ENCODE measurements around the gene ZNF626. TPM values are rescaled to one million over a fixed set of nuclear protein-coding genes. Genes with fewer than 3 reads are reported as not detected.
"Not testable (repeated sequence)": the region's sequence is repeated elsewhere in the genome, so short reads cannot be mapped to it uniquely, and the experiment has no call there.

The ZNF626 gene
- total RNA-seq: 10 to 100 TPM in 2 of 4 donors, 1 to 10 TPM in 2; 8.6 to 12.4 (median 10.6) TPM
- polyA plus RNA-seq: 5.1 TPM
- long read RNA-seq, donor 1, full-length matches to known transcripts: 13 of 17 reads
- long read RNA-seq, donor 1, partial matches to known transcripts: 0 of 17 reads
- long read RNA-seq, donor 1, other reads (novel, unspliced or antisense): 4 of 17 reads
- long read RNA-seq, donor 2, transcript ZNF626-201 (4 exons, 1,123 nt): major isoform, 6 of 8 reads
- long read RNA-seq, donor 2, partial matches to known transcripts: 0 of 8 reads
- long read RNA-seq, donor 2, other reads (novel, unspliced or antisense): 2 of 8 reads
- long read RNA-seq, donor 3, transcript ZNF626-201 (4 exons, 1,123 nt): major isoform, 24 of 34 reads
- long read RNA-seq, donor 3, partial matches to known transcripts: 0 of 34 reads
- long read RNA-seq, donor 3, other reads (novel, unspliced or antisense): 10 of 34 reads
- long read RNA-seq, donor 4, full-length matches to known transcripts: 7 of 10 reads
- long read RNA-seq, donor 4, partial matches to known transcripts: 0 of 10 reads
- long read RNA-seq, donor 4, other reads (novel, unspliced or antisense): 3 of 10 reads

DNA sequence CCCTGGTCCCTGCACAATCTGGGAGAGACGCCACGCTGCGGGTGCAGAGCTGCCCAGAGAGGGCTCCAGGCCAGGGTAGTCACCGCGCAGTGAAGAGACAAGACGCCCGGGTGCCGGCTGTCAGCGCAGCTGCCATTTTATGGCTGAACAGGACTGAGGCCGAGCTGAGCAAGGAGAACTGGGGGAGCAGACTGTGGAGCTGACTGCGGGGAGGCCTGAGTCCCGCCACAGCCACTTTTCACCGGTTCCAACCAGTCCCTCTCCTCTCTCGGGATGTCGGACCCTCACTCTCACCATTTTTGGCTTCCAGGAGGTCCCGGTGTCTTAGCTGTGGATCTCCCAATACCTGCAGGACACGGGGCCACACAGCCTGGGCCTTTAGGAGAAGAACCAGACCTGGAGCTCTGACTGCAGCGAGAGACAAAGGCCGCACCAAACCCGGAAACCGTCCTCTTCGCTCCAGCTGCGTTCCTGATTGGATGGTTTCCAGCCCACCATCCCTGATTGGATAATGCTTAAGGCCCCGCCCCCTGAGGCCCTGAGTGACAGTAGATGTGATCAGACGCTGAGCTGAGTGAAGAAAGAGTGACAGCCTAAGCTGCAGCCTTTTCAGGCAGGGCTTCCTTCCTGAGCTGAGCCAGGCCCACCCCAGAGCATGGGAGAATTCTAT is at the start of gene ZNF626:
TSS of gene ZNF626 (minus strand) at position 422 of the 670 bp plus-strand sequence. CDS start at position 297, 125 bp downstream.
- DNase-seq (peak; percentile 97 to 99 (median 98)), ATAC-seq (peak; percentile 98 to 99)
- peak within 1 kb of the TSS; percentile 91 for H3K4me3 ChIP-seq (ENCODE audit: low read length)
- under 1% methylated on average over 25 of the region's 25 CpGs for WGBS
- H3K9me3 ChIP-seq (ENCODE audit: control insufficient read depth, low read length): no peaks in the 10 kb centered on the region
- peaks cover 6% of the 10 kb centered on the region for H3K4me1 ChIP-seq (ENCODE audit: control insufficient read depth, insufficient read depth, low read length)
- intact Hi-C loops (cut with DNase I): no loop called here
- no peaks in the 10 kb centered on the region for H3K27me3 ChIP-seq (ENCODE audit: control insufficient read depth, insufficient read depth)
- peak within 1 kb of the TSS; percentile 97 for H3K27ac ChIP-seq (ENCODE audit: low read length)

DNA sequence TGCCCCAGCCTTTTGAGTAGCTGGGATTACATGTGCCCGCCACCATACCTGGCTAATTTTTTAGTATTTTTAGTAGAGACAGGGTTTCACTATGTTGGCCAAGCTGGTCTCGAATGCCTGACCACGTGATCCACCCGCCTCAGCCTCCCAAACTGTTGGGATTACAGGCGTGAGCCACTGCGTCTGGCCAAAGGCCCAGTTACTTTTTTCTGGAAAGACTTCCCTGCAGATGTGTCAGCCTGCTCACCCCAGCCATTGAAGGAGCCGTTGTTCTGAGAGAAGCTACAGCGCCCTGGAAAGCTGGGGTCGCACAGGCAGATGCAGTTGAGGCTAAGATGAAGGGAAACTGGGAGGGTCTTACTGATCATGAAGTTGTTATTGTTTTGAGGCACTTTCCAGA is 7.9 kb upstream of the ZNF626 start:
- no peak for ATAC-seq

DNA sequence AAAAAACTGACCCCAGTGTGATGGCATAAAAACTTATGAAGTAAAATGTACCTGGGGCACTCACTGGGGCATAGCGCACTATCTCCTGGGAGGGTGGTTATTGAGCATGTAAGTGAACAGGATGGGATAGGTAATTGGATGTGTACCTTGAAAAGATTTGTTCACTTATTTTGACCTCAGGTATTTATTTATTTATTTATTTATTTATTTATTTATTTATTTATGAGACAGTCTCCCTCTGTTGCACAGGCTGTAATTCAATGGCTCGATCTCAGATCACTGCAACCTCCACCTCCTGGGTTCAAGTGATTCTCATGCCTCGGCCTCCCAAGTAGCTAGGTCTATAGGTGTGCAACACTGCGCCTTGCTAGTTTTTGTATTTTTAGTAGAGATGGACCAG is 5.9 kb upstream of the ZNF626 start:
- WGBS: 98% methylated on average over 4 of the region's 4 CpGs
- H3K9me3 ChIP-seq (ENCODE audit: control insufficient read depth, low read length): peaks cover 2% of the 10 kb centered on the region
- DNase-seq: no peak
- no peaks in the 10 kb centered on the region for H3K27me3 ChIP-seq (ENCODE audit: control insufficient read depth, insufficient read depth)
- no peaks in the 10 kb centered on the region for H3K4me1 ChIP-seq (ENCODE audit: control insufficient read depth, insufficient read depth, low read length)
- H3K4me3 ChIP-seq (ENCODE audit: low read length): no peak overlapping the region
- intact Hi-C loops (cut with DNase I): no loop called here
- no peak overlapping the region for H3K27ac ChIP-seq (ENCODE audit: low read length)
- no peak for ATAC-seq

More for the DNA sequence above, 7.9 kb upstream of the ZNF626 start:
- H3K4me1 ChIP-seq (ENCODE audit: control insufficient read depth, insufficient read depth, low read length): no peaks in the 10 kb centered on the region
- H3K9me3 ChIP-seq (ENCODE audit: control insufficient read depth, low read length): peaks cover 2% of the 10 kb centered on the region
- intact Hi-C loops (cut with DNase I): no loop called here
- peak in 2 of 3 donors; percentile 21 to 41 for DNase-seq
- no peak overlapping the region for H3K4me3 ChIP-seq (ENCODE audit: low read length)
- no peak overlapping the region for H3K27ac ChIP-seq (ENCODE audit: low read length)
- 84% methylated on average over 9 of the region's 9 CpGs for WGBS
- H3K27me3 ChIP-seq (ENCODE audit: control insufficient read depth, insufficient read depth): no peaks in the 10 kb centered on the region

DNA sequence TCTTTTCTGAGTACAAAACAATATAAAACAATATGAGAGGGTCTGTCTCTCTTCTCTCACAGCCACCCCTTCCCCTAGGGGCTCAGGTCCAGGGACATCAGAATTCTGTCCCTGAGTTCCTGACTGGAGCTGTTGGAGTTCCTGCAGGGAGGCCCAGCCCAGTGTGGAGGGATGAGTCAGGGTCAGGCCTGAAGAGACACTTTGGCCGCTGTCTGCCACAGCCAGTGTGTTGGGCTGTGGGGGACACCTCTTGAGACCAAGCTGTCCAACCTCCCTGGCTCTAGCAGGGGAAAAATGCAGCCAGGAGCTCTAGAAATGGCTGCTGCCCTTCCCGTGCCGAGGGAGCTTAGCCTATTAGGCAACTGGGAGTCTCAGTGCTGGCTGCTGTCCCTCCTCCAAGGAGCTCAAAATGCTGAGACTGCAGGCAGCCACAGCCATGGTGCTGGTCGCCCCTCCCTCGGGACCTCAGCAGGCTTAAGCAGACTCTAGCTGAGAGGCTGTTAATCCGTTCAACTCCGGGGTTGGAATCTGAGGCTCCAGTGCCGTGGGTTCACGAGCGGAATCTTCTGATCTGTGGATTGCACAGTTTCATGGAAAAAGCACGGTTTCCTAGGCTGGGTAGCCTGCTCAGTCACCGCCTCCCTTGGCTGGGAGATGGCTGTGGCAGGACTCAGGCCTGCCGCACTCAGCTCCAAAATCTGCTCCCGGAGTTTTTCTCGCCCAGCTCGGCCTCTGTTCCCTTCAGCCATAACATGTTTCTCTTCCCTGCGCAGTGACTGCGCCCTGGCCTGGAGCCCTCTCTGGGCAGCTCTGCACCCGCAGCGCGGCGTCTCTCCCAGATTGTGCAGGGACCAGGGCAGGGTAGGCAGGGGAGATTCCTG is 3.8 kb upstream of the ZNF626 start:
- DNase-seq (peak; percentile 61 to 85 (median 82)), ATAC-seq (peak; percentile 50 to 74)
- WGBS: 40% methylated on average over 22 of the region's 22 CpGs
- peak overlapping the region; percentile 7 for H3K4me3 ChIP-seq (ENCODE audit: low read length)
- H3K4me1 ChIP-seq (ENCODE audit: control insufficient read depth, insufficient read depth, low read length): peaks cover 4% of the 10 kb centered on the region
- H3K9me3 ChIP-seq (ENCODE audit: control insufficient read depth, low read length): no peaks in the 10 kb centered on the region
- H3K27ac ChIP-seq (ENCODE audit: low read length): peak overlapping the region; percentile 48
- intact Hi-C loops (cut with DNase I): no loop called here
- no peaks in the 10 kb centered on the region for H3K27me3 ChIP-seq (ENCODE audit: control insufficient read depth, insufficient read depth)

DNA sequence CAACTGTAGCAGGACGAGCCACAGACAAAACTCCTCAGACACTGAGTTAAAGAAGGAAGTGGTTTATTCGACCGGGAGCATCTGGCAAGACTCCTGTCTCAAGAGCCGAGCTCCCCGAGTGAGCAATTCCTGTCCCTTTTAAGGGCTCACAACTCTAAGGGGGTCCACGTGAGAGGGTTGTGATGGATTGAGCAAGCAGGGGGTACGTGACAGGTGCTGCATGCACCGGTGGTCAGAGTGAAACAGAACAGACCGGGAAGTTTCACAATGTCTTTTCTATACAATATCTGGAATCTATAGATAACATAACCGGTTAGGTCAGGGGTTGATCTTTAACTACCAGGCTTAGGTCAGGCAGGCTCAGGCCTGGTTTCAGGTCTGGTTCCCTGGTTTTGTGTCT is 3.1 kb upstream of the ZNF626 start:
- H3K27ac ChIP-seq (ENCODE audit: low read length); intact Hi-C loops (cut with DNase I); H3K4me3 ChIP-seq (ENCODE audit: low read length); H3K4me1 ChIP-seq (ENCODE audit: control insufficient read depth, insufficient read depth, low read length); H3K27me3 ChIP-seq (ENCODE audit: control insufficient read depth, insufficient read depth); H3K9me3 ChIP-seq (ENCODE audit: control insufficient read depth, low read length); DNase-seq; ATAC-seq: not testable (repeated sequence)
- WGBS: 73% methylated on average over 10 of the region's 10 CpGs

DNA sequence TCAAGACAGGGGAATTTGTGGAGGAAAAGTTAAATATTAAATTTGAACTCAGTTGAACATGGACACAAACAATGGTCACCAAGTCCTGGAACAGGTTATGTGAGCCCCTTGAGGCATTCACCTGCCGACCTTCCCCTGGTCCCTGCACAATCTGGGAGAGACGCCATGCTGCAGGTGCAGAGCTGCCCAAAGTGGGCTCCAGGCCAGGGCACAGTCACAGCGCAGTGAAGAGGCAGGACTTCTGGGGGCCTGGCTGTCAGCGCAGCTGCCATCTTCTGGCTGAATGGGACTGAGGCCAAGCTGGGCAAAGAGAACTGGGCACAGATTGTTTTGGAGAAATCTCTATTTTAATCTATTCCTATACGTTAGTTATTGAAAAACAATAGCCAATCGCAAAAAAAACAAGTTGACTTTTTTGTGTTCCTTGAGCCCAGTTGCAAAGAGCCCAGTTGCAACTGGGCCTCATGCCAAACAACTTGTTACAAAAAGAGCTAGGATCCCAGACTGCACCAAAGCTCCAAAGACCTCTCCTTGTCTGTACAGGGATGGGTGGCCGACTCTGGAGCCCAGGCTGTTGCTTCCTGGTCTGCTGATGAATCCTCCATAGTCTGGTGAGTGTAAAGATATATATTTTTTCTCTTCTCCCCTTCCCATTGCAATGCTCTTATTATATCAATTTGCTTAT is 1.2 kb upstream of the ZNF626 start:
- no peak overlapping the region for H3K27ac ChIP-seq (ENCODE audit: low read length)
- peaks cover 6% of the 10 kb centered on the region for H3K4me1 ChIP-seq (ENCODE audit: control insufficient read depth, insufficient read depth, low read length)
- intact Hi-C loops (cut with DNase I): no loop called here
- H3K4me3 ChIP-seq (ENCODE audit: low read length): no peak overlapping the region
- DNase-seq (peak in 2 of 3 donors; percentile 12 to 52), ATAC-seq (no peak)
- no peaks in the 10 kb centered on the region for H3K27me3 ChIP-seq (ENCODE audit: control insufficient read depth, insufficient read depth)
- H3K9me3 ChIP-seq (ENCODE audit: control insufficient read depth, low read length): no peaks in the 10 kb centered on the region
- 94% methylated on average over 7 of the region's 7 CpGs for WGBS

DNA sequence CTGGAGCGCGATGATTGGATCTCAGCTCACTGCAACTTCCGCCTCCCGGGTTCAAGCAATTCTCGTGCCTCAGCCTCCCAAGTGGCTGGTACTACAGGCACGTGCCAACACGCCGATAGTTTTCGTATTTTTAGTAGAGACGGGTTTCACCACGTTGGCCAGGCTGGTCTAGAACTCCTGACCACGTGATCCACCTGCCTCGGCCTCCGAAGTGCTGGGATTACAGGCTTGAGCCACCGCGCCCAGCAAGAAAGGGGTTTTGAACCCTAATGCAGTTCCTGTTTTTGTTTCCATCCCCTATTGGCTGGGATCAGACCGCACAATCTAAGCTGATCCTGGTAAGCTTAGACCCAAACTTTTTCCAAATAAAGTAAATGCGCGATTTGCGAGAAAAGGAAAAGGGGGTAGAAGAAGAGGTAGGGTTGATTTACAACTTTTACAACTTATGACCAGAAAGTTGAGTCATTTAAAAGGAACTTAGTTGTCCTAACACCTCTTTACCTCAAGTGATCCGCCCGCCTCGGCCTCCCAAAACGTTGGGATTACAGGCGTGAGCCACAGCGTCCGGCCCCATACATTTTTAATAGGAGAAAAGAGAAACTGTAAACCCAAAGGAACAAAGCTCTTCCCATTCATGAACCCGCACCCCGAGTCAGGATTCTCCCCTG is 764 bp downstream of the ZNF626 start:
- WGBS: 22% methylated on average over 29 of the region's 29 CpGs
- Histone ChIP-seq H3K27me3 (ENCODE audit: control insufficient read depth, insufficient read depth) (no peaks in the 10 kb centered on the region), H3K9me3 (ENCODE audit: control insufficient read depth, low read length) (no peaks in the 10 kb centered on the region), H3K4me3 (ENCODE audit: low read length) (peak overlapping the region; percentile 91), H3K4me1 (ENCODE audit: control insufficient read depth, insufficient read depth, low read length) (peaks cover 6% of the 10 kb centered on the region), H3K27ac (ENCODE audit: low read length) (peak overlapping the region; percentile 97)
- DNase-seq (peak in 2 of 3 donors; percentile 11 to 37), ATAC-seq (no peak)
- intact Hi-C loops (cut with DNase I): no loop called here

DNA sequence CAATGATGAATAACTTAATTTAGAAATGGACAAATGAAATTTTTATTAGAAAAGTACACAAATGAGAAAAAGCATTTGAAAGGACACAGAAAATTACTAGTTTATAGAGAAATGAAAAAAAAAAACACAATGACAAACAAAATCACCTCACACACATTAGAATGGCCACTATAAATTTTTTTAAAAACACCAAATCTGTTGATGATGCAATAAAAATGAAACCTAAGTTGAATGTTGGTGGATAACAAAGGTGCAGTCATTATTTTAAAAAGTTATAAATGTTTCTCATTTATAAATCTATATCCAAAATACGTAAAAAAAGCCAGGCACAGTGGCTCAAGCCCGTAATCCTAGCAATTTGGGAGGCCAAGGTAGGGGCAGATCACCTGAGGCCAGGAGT is 20.8 kb downstream of the ZNF626 start:
- H3K27ac ChIP-seq (ENCODE audit: low read length): no peak overlapping the region
- no peak for ATAC-seq
- DNase-seq: peak in 1 of 3 donors; percentile 5
- intact Hi-C loops (cut with DNase I): no loop called here
- peaks cover 8% of the 10 kb centered on the region for H3K9me3 ChIP-seq (ENCODE audit: control insufficient read depth, low read length)
- WGBS: 98% methylated on average over 2 of the region's 2 CpGs
- H3K4me1 ChIP-seq (ENCODE audit: control insufficient read depth, insufficient read depth, low read length): no peaks in the 10 kb centered on the region
- H3K4me3 ChIP-seq (ENCODE audit: low read length): no peak overlapping the region
- H3K27me3 ChIP-seq (ENCODE audit: control insufficient read depth, insufficient read depth): no peaks in the 10 kb centered on the region

DNA sequence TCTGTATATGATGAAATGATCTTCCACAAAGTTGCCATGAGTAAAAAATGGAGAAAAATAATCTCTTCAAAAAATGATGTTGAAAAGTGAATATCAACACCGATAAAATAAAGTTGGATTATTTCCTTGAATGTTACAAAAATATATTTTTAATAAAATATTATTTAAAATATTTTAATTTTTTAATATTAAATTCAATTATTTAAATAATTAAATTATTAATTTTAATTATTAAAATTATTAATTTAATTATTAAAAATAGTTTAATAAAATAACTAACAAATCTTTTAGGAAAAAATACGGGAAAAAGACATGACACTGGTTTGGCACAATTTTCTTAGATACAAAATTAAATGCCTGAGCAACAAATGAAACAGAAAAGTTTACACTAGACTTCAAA is 21.3 kb downstream of the ZNF626 start:
- peaks cover 8% of the 10 kb centered on the region for H3K9me3 ChIP-seq (ENCODE audit: control insufficient read depth, low read length)
- WGBS: 98% methylated on average over 2 of the region's 2 CpGs
- intact Hi-C loops (cut with DNase I): no loop called here
- H3K4me3 ChIP-seq (ENCODE audit: low read length): no peak overlapping the region
- ATAC-seq (no peak), DNase-seq (no peak)
- H3K4me1 ChIP-seq (ENCODE audit: control insufficient read depth, insufficient read depth, low read length): no peaks in the 10 kb centered on the region
- no peak overlapping the region for H3K27ac ChIP-seq (ENCODE audit: low read length)
- H3K27me3 ChIP-seq (ENCODE audit: control insufficient read depth, insufficient read depth): no peaks in the 10 kb centered on the region

DNA sequence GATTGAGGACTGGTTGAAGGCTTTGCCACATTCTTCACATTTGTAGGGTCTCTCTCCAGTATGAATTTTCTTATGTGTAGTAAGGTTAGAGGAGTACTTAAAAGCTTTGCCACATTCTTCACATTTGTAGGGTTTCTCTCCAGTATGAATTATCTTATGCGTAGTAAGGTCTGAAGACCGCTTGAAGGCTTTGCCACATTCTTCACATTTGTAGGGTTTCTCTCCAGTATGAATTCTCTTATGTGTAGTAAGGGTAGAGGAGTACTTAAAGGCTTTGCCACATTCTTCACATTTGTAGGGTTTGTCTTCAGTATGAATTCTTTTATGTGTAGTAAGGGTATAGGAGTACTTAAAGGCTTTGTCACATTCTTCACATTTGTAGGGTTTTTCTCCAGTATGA is 36.8 kb downstream of the ZNF626 start:
- 97% methylated on average over 2 of the region's 2 CpGs for WGBS
- ATAC-seq; intact Hi-C loops (cut with DNase I): not testable (repeated sequence)

More for the DNA sequence above, 36.8 kb downstream of the ZNF626 start:
- H3K4me1 ChIP-seq (ENCODE audit: control insufficient read depth, insufficient read depth, low read length); H3K4me3 ChIP-seq (ENCODE audit: low read length); H3K27ac ChIP-seq (ENCODE audit: low read length); DNase-seq; H3K27me3 ChIP-seq (ENCODE audit: control insufficient read depth, insufficient read depth); H3K9me3 ChIP-seq (ENCODE audit: control insufficient read depth, low read length): not testable (repeated sequence)

Measured in right cardiac atrium (tissue), 5 donors.